Activated naive CD8-positive, alpha-beta T cell (primary cell): ENCODE measurements around the gene THOP1.

Experiments used
- H3K27ac Mint-ChIP-seq: one replicate; pipeline ENCODE4 v1.8.0; 2021; ENCODE audit warnings: mixed read lengths
- H3K27me3 Mint-ChIP-seq: one replicate; pipeline ENCODE4 v1.8.0; 2021; ENCODE audit warnings: mixed read lengths
- H3K36me3 Mint-ChIP-seq: one replicate; pipeline ENCODE4 v1.8.0; 2021; ENCODE audit warnings: mixed read lengths
- H3K4me1 Mint-ChIP-seq: one replicate; pipeline ENCODE4 v1.8.0; 2021; ENCODE audit warnings: low read depth, mixed read lengths
- H3K4me3 Mint-ChIP-seq: one replicate; pipeline ENCODE4 v1.8.0; 2021; ENCODE audit warnings: mild to moderate bottlenecking, mixed read lengths
- H3K9me3 Mint-ChIP-seq: one replicate; pipeline ENCODE4 v1.8.0; 2021; ENCODE audit warnings: low read depth, mixed read lengths

Gene THOP1

DNA sequence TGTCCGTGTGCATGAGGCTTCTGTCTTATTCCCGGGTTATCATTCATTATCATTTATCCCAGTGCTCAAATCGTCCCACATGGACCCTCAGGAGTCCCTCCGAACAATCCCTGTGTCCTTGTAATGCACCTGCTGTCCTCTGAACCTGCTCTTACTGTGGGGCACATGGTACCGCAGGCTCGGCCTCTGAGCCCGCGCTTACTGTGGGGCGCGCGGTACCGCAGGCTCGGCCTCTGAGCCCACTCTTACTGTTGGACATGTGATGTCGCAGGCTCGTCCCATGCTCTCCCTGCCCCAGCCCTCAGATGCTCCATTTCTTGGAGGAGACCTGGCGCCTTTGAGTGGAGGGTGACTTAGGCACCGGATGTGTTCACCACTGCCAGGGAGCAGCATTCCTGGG, 17.5 kb downstream of the THOP1 start:
- Mint-ChIP-seq H3K27me3 (no peaks in the 10 kb centered on the region), H3K4me1 (no peaks in the 10 kb centered on the region), H3K4me3 (no peak overlapping the region), H3K9me3 (no peaks in the 10 kb centered on the region), H3K27ac (no peak overlapping the region), H3K36me3 (peaks cover 4% of the 10 kb centered on the region)

DNA sequence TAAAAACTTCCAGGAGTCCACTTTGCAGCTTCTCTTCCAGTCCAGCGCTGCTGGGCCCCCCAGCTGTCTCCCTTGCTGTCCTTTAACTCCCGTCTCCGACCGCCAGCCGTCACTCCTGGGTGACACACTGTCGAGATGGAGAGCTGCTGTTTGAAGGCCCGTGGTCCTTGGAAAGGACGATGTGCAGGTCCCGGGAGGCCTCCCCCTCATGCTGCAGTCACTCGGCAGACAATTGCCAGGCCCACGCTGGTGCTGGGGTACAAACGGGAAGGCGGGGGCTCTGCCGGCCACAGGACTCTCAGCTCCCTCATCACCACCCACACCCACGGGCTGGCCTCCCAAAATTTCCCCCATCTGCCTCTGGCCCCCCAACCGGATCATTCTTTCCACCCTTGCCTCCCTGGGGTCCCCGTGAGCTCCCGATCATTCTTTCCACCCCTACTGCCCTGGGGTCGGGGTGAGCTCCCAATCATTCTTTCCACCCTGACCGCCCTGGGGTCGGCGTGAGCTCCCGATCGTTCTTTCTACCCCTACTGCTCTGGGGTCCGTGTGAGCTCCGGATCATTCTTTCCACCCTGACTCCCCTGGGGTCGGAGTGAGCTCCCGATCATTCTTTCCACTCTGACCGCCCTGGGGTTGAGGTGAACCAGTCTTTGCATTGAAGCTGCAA, 18.3 kb downstream of the THOP1 start:
- no peak overlapping the region for H3K27ac Mint-ChIP-seq
- no peaks in the 10 kb centered on the region for H3K9me3 Mint-ChIP-seq
- no peaks in the 10 kb centered on the region for H3K4me1 Mint-ChIP-seq
- H3K4me3 Mint-ChIP-seq = no peak overlapping the region
- no peaks in the 10 kb centered on the region for H3K27me3 Mint-ChIP-seq
- H3K36me3 Mint-ChIP-seq = peaks cover 4% of the 10 kb centered on the region

DNA sequence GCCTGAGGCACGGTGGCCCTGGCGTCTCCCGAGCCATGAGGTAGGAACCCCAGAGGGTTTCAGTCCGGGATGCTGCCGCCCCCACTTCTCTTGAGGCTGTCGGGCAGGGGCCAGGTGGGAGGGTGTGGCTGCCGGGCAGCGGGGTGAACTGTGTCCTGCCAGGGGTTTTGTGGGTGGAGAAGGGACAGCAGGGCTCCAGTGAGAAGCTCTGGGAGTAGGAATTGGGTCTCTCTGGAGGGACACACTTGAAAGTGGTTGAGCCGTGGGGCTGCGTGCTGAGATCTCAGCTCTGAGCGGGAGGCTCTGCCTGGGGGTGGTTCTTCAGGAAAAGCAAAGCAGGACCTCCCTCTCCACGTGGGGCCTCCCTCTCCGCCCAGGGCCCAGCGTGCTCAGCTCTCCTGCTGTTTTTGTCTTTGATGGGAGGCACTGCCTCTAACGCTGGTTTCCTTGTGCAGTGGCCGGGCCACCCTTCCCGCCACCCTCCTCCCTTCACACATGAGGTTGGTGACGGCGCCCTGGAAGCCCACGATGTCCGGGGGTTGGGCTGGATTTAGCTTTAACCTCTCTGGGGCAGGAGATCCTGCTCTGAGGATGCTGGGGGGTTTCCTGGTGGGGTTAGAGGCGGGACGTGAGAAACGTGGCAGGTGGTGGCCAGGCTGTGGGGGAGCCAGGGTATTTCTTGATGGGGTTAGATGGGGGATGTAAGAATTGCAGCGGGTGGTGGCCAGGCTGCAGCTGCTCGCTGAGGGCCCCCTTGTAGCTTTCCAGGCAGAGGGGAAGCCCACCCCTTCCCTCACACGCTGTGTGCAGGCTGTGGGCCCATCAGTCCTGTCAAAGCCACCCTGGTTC, 19.1 kb downstream of the THOP1 start:
- no peaks in the 10 kb centered on the region for H3K27me3 Mint-ChIP-seq
- no peak overlapping the region for H3K27ac Mint-ChIP-seq
- H3K4me1 Mint-ChIP-seq = no peaks in the 10 kb centered on the region
- H3K36me3 Mint-ChIP-seq = peaks cover 7% of the 10 kb centered on the region
- no peak overlapping the region for H3K4me3 Mint-ChIP-seq
- H3K9me3 Mint-ChIP-seq = no peaks in the 10 kb centered on the region

DNA sequence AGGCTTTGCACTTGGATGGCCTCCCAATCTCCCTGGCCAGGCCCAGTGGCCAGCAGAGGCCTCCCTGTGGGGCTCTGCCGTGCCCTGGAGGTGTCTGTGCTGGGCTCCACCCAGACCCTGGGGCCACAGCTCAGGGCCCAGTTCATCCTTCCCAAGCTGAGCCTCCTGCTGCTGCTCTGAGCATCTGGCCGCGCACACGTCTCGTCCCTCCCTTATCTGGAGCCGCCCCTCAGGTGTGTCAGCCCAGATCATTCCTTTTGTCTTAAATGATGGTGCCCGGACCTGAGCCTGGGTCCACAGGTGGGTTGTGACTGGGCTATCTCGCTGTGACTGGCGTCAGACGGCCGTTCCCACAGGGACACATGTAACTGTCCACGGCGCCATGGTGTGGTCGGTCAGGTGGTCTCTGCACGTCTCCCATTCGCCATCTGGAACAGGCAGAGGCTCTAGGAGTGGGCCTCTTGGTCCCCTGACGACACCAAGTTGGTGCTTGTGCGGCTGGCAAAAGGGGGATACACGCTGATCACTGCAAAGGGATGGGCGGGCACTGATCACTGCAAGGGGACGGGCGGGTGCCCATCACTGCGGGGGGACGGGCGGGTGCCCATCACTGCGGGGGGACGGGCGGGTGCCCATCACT, 20.1 kb downstream of the THOP1 start:
- Mint-ChIP-seq H3K36me3 (peaks cover 7% of the 10 kb centered on the region), H3K4me1 (no peaks in the 10 kb centered on the region), H3K27ac (no peak overlapping the region), H3K9me3 (no peaks in the 10 kb centered on the region), H3K4me3 (no peak overlapping the region), H3K27me3 (no peaks in the 10 kb centered on the region)

DNA sequence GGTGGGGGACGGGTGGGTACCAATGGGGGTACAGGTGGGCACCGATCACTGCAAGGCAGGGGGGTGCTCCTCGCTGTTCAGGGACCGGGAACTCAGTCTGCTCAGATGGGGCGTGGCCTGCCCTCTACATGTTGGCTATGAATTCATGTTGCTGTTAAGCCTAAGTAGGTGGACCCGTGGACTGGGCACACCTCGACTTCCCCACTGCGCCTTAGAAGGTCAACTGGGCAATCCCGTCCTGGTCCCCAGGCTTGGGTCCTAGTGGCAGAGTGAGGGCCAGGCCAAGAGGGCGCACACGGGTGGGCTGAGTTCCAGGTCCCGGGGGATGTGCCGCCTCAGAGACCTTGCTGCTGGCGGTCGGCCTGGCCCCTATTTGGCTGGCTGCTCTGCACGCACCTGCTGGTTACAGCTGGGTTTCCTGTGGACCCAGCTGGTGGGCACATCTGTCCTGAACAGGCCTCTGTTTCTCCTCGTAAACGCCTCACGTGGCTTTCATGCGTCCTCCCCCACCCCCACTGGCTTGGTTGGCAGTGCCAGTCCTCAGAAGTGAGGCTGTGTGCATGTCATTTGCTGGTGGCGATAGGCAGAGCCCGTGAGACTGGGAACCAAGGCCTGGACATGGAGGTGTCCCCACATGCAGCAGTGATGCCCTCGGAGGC, 20.8 kb downstream of the THOP1 start:
- Mint-ChIP-seq H3K27ac (no peak overlapping the region), H3K4me3 (no peak overlapping the region), H3K36me3 (peaks cover 7% of the 10 kb centered on the region), H3K9me3 (no peaks in the 10 kb centered on the region), H3K27me3 (no peaks in the 10 kb centered on the region), H3K4me1 (no peaks in the 10 kb centered on the region)

DNA sequence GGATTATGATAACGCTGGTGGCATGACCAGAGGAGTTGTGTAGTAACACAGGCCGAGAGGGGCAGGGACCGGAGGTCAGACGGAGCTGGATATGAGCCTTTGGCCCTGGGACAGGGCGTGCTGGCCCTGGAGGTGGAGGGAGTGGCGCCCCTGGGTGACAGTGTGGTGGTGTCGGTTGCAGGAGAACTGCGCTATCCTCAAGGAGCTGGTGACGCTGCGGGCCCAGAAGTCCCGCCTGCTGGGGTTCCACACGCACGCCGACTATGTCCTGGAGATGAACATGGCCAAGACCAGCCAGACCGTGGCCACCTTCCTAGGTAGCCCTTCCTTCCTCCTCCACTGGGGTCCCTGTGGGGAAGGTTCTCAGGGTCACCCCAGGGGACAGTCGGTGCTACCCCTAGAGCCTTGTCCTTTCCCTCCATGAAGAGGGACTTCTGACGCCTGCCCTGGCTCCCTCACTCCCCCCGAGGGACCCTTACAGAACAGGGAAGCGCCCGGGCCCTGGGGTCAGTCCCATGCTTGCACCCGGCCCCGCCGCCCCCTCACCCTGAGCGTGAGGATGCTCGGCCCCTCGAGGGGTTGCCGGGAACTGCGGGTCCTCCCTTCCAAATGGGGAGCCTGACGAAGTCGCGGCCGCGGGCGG, 21.6 kb downstream of the THOP1 start:
- Mint-ChIP-seq H3K9me3 (no peaks in the 10 kb centered on the region), H3K36me3 (peaks cover 7% of the 10 kb centered on the region)

DNA sequence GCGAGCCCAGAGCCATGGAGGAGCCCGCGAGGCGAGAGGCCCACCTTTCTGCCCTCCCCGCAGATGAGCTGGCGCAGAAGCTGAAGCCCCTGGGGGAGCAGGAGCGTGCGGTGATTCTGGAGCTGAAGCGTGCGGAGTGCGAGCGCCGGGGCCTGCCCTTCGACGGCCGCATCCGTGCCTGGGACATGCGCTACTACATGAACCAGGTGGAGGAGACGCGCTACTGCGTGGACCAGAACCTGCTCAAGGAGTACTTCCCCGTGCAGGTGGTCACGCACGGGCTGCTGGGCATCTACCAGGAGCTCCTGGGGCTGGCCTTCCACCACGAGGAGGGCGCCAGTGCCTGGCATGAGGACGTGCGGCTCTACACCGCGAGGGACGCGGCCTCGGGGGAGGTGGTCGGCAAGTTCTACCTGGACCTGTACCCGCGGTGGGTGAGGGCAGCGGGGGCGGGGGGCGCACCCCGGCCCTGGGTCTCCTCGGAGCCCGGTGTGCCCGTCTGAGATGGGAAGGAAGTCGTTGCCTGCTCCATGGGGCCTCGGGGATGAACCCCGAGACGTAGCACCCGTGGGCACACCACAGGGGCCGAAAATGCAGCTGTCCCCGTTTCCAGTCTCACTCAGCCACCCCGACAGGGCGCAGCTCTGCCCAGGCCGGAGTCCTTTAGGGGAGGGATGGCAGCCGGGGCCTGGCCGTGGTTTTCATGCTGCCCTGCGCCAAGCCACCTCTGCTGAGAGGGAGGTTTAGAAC, 22.3 kb downstream of the THOP1 start:
- H3K27ac Mint-ChIP-seq = no peak overlapping the region
- peaks cover 5% of the 10 kb centered on the region for H3K36me3 Mint-ChIP-seq
- no peaks in the 10 kb centered on the region for H3K27me3 Mint-ChIP-seq
- no peak overlapping the region for H3K4me3 Mint-ChIP-seq
- no peaks in the 10 kb centered on the region for H3K4me1 Mint-ChIP-seq
- H3K9me3 Mint-ChIP-seq = no peaks in the 10 kb centered on the region

More for the DNA sequence above, 21.6 kb downstream of the THOP1 start:
- no peak overlapping the region for H3K27ac Mint-ChIP-seq
- no peak overlapping the region for H3K4me3 Mint-ChIP-seq
- no peaks in the 10 kb centered on the region for H3K27me3 Mint-ChIP-seq
- no peaks in the 10 kb centered on the region for H3K4me1 Mint-ChIP-seq

DNA sequence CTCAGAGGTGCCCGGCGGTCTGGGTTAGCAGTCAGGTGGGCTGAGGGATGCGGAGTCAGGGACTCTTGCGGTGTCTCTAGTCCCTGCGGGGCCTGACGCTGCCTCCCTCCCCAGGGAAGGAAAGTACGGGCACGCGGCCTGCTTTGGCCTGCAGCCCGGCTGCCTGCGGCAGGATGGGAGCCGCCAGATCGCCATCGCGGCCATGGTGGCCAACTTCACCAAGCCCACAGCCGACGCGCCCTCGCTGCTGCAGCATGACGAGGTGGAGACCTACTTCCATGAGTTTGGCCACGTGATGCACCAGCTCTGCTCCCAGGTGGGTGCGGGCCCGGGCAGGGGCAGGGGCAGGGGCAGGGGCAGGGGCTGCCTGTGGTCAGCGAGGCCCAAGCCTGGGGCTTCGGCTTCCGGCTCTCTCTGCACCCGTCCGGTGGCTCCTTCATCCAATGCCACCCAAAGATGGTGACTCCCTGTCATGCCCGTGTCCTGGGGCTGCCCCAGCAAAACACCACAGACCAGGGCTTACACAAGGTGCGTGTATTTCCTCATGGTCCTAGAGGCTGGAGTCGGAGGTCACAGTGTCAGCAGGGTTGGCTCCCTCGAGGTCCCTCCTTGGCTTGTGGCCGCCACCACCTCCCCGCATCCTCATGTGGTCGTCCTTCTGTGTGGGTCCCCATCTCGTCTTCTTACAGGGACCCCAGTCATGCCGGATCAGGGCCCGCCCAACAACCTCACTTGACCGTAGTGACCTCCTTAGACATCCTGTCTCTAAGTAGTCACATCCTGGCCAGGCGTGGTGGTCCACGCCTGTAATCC, 23.0 kb downstream of the THOP1 start:
- peaks cover 3% of the 10 kb centered on the region for H3K36me3 Mint-ChIP-seq

DNA sequence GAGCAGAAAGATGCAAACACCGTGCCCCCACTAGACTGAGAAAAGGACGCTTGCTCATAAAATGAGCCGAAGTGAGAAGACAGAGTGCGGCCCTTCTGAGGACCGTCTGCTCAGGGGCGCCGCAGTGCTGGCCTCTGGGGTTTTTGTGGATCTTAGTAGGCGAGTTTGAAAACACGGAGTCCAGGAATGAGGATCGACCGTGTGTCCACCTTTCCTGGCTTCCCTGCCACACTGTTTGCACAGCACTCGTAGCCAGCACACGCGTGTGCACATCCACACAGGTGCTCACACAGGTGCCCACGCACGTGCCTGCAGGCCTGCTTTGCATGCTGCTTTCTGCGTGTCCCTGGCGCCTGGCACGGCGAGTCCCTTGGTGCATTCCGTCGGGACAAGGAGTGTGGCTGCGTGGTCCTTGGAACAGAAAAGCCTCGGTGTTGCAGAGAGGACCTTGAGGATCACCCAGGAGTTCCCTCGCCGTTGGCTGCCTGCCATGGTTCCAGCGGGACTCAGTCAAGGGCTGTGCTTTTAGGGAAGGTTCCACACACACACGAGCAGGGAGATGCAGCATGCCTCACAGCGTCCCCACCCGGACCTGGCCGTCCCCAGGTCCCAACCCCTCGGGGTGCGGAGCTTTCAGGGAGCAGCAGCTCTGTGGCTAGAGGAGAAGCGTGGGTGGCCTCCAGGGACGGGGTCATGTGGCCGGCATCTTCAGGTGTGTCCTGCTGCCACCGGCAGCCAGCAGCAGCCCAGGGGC, 24.3 kb downstream of the THOP1 start:
- Mint-ChIP-seq H3K4me3 (no peak overlapping the region), H3K27ac (no peak overlapping the region), H3K27me3 (no peaks in the 10 kb centered on the region), H3K9me3 (no peaks in the 10 kb centered on the region), H3K4me1 (no peaks in the 10 kb centered on the region), H3K36me3 (peaks cover 3% of the 10 kb centered on the region)

More for the DNA sequence above, 23.0 kb downstream of the THOP1 start:
- Mint-ChIP-seq H3K4me1 (no peaks in the 10 kb centered on the region), H3K27ac (no peak overlapping the region), H3K9me3 (no peaks in the 10 kb centered on the region), H3K4me3 (no peak overlapping the region), H3K27me3 (no peaks in the 10 kb centered on the region)

DNA sequence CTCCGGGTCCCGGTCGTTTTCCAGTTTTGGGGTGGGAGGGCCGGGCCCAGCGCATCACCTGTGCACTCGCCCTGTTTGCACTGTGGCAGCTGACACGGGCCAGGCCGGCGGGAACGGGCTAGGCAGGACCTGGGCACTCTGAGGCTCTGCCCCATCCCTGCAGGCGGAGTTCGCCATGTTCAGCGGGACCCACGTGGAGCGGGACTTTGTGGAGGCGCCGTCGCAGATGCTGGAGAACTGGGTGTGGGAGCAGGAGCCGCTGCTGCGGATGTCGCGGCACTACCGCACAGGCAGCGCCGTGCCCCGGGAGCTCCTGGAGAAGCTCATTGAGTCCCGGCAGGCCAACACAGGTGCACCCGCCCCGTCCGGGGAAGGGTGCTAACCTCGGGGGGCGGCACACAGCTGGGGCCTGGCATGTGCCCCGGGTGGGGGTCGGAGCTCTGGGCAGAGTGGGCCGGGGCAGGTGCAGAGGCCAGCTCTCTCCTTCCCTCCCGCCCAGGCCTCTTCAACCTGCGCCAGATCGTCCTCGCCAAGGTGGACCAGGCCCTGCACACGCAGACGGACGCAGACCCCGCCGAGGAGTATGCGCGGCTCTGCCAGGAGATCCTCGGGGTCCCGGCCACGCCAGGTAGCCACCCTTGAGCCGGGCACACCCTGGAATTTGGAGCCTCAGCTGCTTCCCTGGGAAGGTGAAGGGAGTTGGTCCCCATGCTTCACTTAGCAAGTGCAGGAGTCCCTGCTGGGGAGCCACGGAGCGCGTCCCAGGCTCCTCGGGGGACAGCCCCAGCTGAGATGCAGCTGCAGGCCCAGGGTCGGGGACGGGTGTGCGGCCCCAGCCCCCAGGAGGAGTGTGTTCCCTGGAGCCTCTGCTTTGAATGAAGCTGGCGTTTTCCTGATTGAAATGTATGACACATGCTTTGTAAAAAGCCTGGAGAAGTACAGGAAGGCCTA, 25.1 kb downstream of the THOP1 start:
- Mint-ChIP-seq H3K36me3 (peaks cover 3% of the 10 kb centered on the region), H3K27ac (no peak overlapping the region), H3K27me3 (no peaks in the 10 kb centered on the region), H3K4me1 (no peaks in the 10 kb centered on the region), H3K4me3 (no peak overlapping the region), H3K9me3 (no peaks in the 10 kb centered on the region)

DNA sequence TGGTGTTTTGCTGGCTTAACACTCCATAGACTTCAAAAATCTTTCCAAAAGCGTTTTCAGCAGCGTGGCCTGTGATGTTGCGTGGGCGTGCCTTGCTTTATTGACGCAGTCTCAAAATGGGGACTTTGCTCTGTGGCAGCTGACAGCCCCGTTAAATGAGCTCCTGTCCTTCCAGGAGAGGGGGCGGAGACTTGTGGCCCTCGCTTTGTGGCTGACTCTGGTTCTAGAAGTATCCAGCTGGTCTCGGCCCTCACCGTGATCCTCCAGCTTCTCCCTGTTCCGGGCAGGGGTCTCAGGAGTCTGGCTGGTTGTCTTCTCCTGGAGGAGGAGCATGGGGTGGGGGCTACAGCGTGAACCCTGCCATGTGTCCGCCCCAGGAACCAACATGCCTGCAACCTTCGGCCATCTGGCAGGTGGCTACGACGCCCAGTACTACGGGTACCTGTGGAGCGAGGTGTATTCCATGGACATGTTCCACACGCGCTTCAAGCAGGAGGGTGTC, 26.0 kb downstream of the THOP1 start:
- Mint-ChIP-seq H3K36me3 (peaks cover 3% of the 10 kb centered on the region), H3K4me1 (no peaks in the 10 kb centered on the region), H3K4me3 (no peak overlapping the region), H3K27ac (no peak overlapping the region), H3K9me3 (no peaks in the 10 kb centered on the region), H3K27me3 (no peaks in the 10 kb centered on the region)
